Heart right ventricle (tissue), 16 donors: ENCODE data around the gene MAPKAP1. TPM values are rescaled to one million over a fixed set of nuclear protein-coding genes. Genes with fewer than 3 reads are reported as not detected.

ENCODE experiments used
- ATAC-seq, 8 donors: fragments of 200-7000 bp; cut with Tn5 transposase; one replicate each; pipeline ENCODE4 v1.9.1; 2020; ENCODE audit warnings: mild to moderate bottlenecking in 8 of 8, moderate library complexity in 8 of 8, moderate number of reproducible peaks in 1 of 8
- DNase-seq, 2 donors: peaks; one replicate each; pipeline ENCODE4 v3.0.0-alpha.2; 2020
- H3K27ac ChIP-seq, 10 donors: fragments of 200-600 bp; sonication (generic) in 2 of 10; one replicate each; pipeline versions ENCODE4 v1.5.0 to v1.8.0; 2020 to 2022; ENCODE audit warnings: mild to moderate bottlenecking in 3 of 10
- H3K27me3 ChIP-seq, 7 donors: fragments of 200-600 bp; one replicate each; pipeline ENCODE4 v1.8.0; 2021 to 2022; ENCODE audit warnings: mild to moderate bottlenecking in 2 of 7
- H3K36me3 ChIP-seq, 9 donors: fragments of 200-600 bp; sonication (generic) in 1 of 9; one replicate each; pipeline versions ENCODE4 v1.5.0 to v1.8.0; 2020 to 2022; ENCODE audit warnings: mild to moderate bottlenecking in 2 of 9
- H3K4me1 ChIP-seq, 9 donors: fragments of 200-600 bp; sonication (generic) in 1 of 9; one replicate each; pipeline versions ENCODE4 v1.5.0 to v1.8.0; 2020 to 2022; ENCODE audit warnings: mild to moderate bottlenecking in 4 of 9
- H3K4me3 ChIP-seq, 10 donors: fragments of 200-600 bp; sonication (generic) in 2 of 10; one replicate each; pipeline versions ENCODE4 v1.5.0 to v1.8.0; 2020 to 2022; ENCODE audit warnings: mild to moderate bottlenecking in 7 of 10, moderate library complexity in 2 of 10
- H3K9me3 ChIP-seq, 11 donors: fragments of 200-600 bp in 10 of 11; sonication (generic) in 2 of 11; one replicate each; pipeline versions ENCODE4 v1.5.0 to v1.8.0; 2013 to 2022; ENCODE audit warnings: mild to moderate bottlenecking in 2 of 11, control low read depth in 1 of 11, moderate library complexity in 1 of 11
- WGBS, 2 donors: extraction: QIAGEN DNeasy Blood & Tissue Kit; methylation state at CpG; one replicate each; pipeline ENCODE4 v1.1.7; 2013; ENCODE audit warnings: inconsistent platforms in 1 of 2; 5-methylcytosine and 5-hydroxymethylcytosine counted together
- intact Hi-C, 10 donors: fragments of 100-400 bp; cut with DNase I; formaldehyde crosslinking; loops; one replicate each; pipeline versions ENCODE4 v1.11.1 to v1.14.2; 2022
- polyA plus RNA-seq, 2 donors: library from polyadenylated mRNA; stranded (reverse); fragments of 200-250 nt; gene quantifications; one replicate each; pipeline ENCODE4 v1.2.3, GENCODE V29; 2013
- total RNA-seq, 10 donors: library from RNA; stranded (reverse); fragmentation: NEBNext Ultra II Directional in 3 of 10; extraction: Animal tissue kit (Norgen Biotek cat#: 25700) in 3 of 10; gene quantifications; one replicate each; pipeline versions ENCODE4 v1.2.1 to v1.2.4, GENCODE V29; 2021 to 2023
- TF ChIP-seq, protein P1 (sequence below), 9 donors: fragments of 200-600 bp; sonication (generic) in 2 of 9; IDR thresholded peaks; one replicate each; pipeline versions ENCODE4 v1.5.0 to v1.8.0; 2021 to 2022; ENCODE audit warnings: antibody characterized with exemption in 9 of 9, mild to moderate bottlenecking in 5 of 9, moderate library complexity in 1 of 9
- donor health status: Arrhythmogenic right ventricular cardiomyopathy.
- donor health status: ischemic (EF 13 %, LVEDD 7.1; RV severe dilation, severe dysfunction).
- donor health status: healthy with polysubstance abuse.
- donor health status: DM: no; HTN: yes; CAD: no.
- donor health status: DM: no; HTN: no; CAD: no.
- donor health status: ischemic (EF 25% LVEDD 6.9; RV normal size, moderate dysfunction).
- donor health status: ischemic (EF 25% LVEDD 5.7; RV mildly dilated, moderate dysfunction).
- donor health status: healthy.
- donor health status: DM: yes; HTN: yes; CAD: no.
- donor health status: Ischemic cardiomyopathy.
- donor health status: ischemic (EF 35%, LVEDD 5.7; RV mildly dilated, moderate dysfunction).
- donor health status: nonischemic (EF 11% LVEDD 7.7; RV severe dilation, severe dysfunction).
- donor health status: DM: yes; HTN: yes; CAD: no.
- donor health status: PGD.
- donor health status: ischemic (EF 29% LVEDD 5.4; RV normal size, mild dysfunction).
- donor health status: nonischemic (EF 23%, LVEDD 6.1; RV moderate dilation, normal function).

Gene MAPKAP1
- total and polyA plus RNA-seq, 12 donors = 102 to 143 (median 116) TPM

DNA sequence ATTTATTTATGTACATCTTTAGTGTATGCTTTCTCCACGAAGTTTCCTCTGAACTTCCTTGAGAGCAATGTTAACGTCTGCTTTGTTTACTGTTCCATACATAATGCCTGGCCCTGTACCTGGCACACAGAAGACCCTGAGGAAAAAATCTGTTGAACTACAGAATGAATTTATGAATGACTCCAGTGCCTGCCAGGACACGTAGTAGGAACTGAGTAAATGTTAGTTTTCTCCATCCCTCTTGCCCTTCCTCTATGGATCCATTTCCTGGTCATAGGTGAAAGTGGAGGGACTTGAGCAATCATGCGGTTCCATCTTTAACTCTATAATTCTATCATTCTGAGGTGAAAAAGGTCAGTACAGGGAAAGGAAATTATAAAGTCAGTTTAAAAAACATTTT is 117.7 kb downstream of the MAPKAP1 start:
- H3K9me3 ChIP-seq = no peaks in the 10 kb centered on the region
- H3K4me3 ChIP-seq = no peak overlapping the region
- ATAC-seq = no peak
- peaks cover 0 to 15% (median 0%) of the 10 kb centered on the region in 9 donors for H3K36me3 ChIP-seq
- H3K27ac ChIP-seq = no peak overlapping the region
- no peak for DNase-seq
- WGBS, 2 donors = 79 to 82% methylated on average over 4 of the region's 4 CpGs
- intact Hi-C loops = no loop called here
- H3K4me1 ChIP-seq = peaks cover 0 to 14% (median 8%) of the 10 kb centered on the region in 9 donors
- TF ChIP-seq, protein P1, sequence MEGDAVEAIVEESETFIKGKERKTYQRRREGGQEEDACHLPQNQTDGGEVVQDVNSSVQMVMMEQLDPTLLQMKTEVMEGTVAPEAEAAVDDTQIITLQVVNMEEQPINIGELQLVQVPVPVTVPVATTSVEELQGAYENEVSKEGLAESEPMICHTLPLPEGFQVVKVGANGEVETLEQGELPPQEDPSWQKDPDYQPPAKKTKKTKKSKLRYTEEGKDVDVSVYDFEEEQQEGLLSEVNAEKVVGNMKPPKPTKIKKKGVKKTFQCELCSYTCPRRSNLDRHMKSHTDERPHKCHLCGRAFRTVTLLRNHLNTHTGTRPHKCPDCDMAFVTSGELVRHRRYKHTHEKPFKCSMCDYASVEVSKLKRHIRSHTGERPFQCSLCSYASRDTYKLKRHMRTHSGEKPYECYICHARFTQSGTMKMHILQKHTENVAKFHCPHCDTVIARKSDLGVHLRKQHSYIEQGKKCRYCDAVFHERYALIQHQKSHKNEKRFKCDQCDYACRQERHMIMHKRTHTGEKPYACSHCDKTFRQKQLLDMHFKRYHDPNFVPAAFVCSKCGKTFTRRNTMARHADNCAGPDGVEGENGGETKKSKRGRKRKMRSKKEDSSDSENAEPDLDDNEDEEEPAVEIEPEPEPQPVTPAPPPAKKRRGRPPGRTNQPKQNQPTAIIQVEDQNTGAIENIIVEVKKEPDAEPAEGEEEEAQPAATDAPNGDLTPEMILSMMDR (IDR thresholded peaks at IDR 0.05) = no peak
- no peaks in the 10 kb centered on the region for H3K27me3 ChIP-seq

- no peak for ATAC-seq
- H3K4me1 ChIP-seq = peaks cover 0 to under 1% (median 0%) of the 10 kb centered on the region in 9 donors
- H3K4me3 ChIP-seq = no peak overlapping the region
- 97% methylated on average over 5 of the region's 5 CpGs for WGBS, 2 donors
- intact Hi-C loops = no loop called here
- H3K27me3 ChIP-seq = no peaks in the 10 kb centered on the region
- peaks cover 0 to 28% (median 0%) of the 10 kb centered on the region in 9 donors for H3K36me3 ChIP-seq
- no peaks in the 10 kb centered on the region for H3K9me3 ChIP-seq
- TF ChIP-seq, protein P1 (IDR thresholded peaks at IDR 0.05) = no peak
- DNase-seq = no peak
- no peak overlapping the region for H3K27ac ChIP-seq
Measured at GRCh38 chr9:125587819-125588460, 119.1 kb downstream of the MAPKAP1 start.

GRCh38 chr9:125586172-125586511 is 120.9 kb downstream of the MAPKAP1 start:
- TF ChIP-seq, protein P1 (IDR thresholded peaks at IDR 0.05) = no peak
- ATAC-seq (no peak), DNase-seq (no peak)
- intact Hi-C loops = no loop called here
- Histone ChIP-seq H3K27ac (no peak overlapping the region), H3K9me3 (no peaks in the 10 kb centered on the region), H3K27me3 (no peaks in the 10 kb centered on the region), H3K4me1 (no peaks in the 10 kb centered on the region), H3K4me3 (no peak overlapping the region), H3K36me3 (peaks cover 0 to 37% (median 0%) of the 10 kb centered on the region in 9 donors)
- 81 to 82% methylated on average over 3 of the region's 3 CpGs for WGBS, 2 donors

DNA sequence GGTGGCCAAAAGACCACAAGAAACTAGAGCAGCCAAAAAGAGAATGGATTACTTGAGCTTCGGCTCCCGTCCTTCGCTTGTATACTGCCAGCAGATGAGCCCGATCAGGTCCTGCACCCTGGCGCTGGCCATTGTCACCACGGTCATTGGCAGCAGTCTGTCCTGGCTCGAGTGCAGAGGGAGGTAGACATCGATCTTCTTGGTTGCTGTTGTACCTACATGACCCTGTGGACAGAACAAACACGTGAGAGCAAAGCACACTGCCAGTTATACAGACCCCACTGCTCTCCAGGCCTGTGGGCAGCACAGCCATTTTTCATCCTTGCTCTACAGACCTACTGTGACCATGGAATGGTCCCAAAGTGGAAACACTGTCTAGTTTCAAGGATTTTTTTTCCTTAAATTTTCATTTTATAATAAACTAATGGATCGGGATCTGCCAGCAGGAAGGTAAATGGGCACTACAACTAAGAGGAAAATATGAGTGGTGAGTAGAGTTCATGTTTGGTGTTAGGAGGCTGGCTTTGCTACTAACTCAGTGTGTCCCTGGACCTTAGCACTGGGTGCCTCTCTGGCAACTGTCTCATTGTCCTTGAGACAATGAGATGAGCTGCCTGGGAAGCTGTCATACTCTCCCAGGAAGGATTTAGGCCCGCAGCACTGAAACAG is 121.4 kb downstream of the MAPKAP1 start:
- DNase-seq (no peak), ATAC-seq (peak in 1 of 8 donors; percentile 29)
- Histone ChIP-seq H3K27ac (no peak overlapping the region), H3K27me3 (no peaks in the 10 kb centered on the region), H3K4me1 (no peaks in the 10 kb centered on the region), H3K36me3 (peaks cover 0 to 39% (median 0%) of the 10 kb centered on the region in 9 donors), H3K4me3 (no peak overlapping the region), H3K9me3 (no peaks in the 10 kb centered on the region)
- intact Hi-C loops = no loop called here
- TF ChIP-seq, protein P1 (IDR thresholded peaks at IDR 0.05) = no peak
- WGBS, 2 donors = 95 to 96% methylated on average over 11 of the region's 11 CpGs
